K562 (cell line): ENCODE data around the gene HSBP1L1. TPM values are rescaled to one million over a fixed set of nuclear protein-coding genes. Genes with fewer than 3 reads are reported as not detected.

Experiments used
- ATAC-seq: fragments of 200-7000 bp; cut with Tn5 transposase; 3 replicates; pipeline ENCODE4 v1.9.1; 2020; ENCODE audit warnings: moderate library complexity
- BruUV-seq: library from RNA; stranded (reverse); fragments of 400-500 nt; replicated peaks from 2 replicates; lab custom pipeline; 2021; lab: Mats Ljungman, UMichigan
- CTCF ChIA-PET: fragments of 300-600 bp; formaldehyde crosslinking; extraction: SDS; loops from one replicate; lab custom pipeline; 2021; ENCODE audit warnings: low intra/inter-chr PET ratio; lab: Yijun Ruan, JAX
- POLR2A ChIA-PET: fragments of 300-600, 350-650 bp; sonication (Branson Sonifier 250); formaldehyde crosslinking; extraction: SDS; loops from one replicate; lab custom pipeline; 2021; ENCODE audit warnings: antibody characterized with exemption, inconsistent platforms; lab: Yijun Ruan, JAX
- DNase-seq, 4 experiments: peaks; one replicate each; pipeline versions ENCODE4 v3.0.0 to v3.0.0-alpha.2; 2011 to 2018; ENCODE audit warnings: low spot score in 3 of 4, mixed read lengths in 3 of 4; ENCODE audit errors: extremely low read depth in 1 of 4
- FAIRE-seq: peaks from 2 replicates; lab custom pipeline; 2011; peaks lifted over from hg19 to GRCh38; lab: Jason Lieb, UNC
- H2AFZ ChIP-seq: 2 replicates; pipeline ENCODE4 v1.6.0; 2011; ENCODE audit warnings: low read depth, low read length, control low read depth, inconsistent platforms
- H3K27ac ChIP-seq: fragments of 200-600 bp; 3 replicates; pipeline ENCODE4 v1.8.0; 2011; ENCODE audit warnings: low read depth, mild to moderate bottlenecking, control low read depth, inconsistent platforms, low read length, moderate library complexity, mixed read lengths; ENCODE audit errors: extremely low read depth
- H3K27me3 ChIP-seq, 2 experiments: fragments of 300-600 bp in 1 of 2; 2 replicates in 1 of 2; 3 replicates in 1 of 2; pipeline versions ENCODE4 v1.6.0 to v1.8.0; 2011; ENCODE audit warnings: inconsistent platforms in 2 of 2, low read length in 2 of 2, mild to moderate bottlenecking in 1 of 2, mixed read lengths in 1 of 2, moderate library complexity in 1 of 2; ENCODE audit not compliant: control insufficient read depth in 2 of 2, insufficient read depth in 2 of 2
- H3K36me3 ChIP-seq: fragments of 300-600 bp; 3 replicates; pipeline ENCODE4 v1.8.0; 2011; ENCODE audit warnings: mild to moderate bottlenecking, low read length, inconsistent platforms; ENCODE audit not compliant: control insufficient read depth, insufficient read depth
- H3K4me1 ChIP-seq, 2 experiments: fragments of 200-600 bp in 1 of 2; replicated peaks in 1 of 2; 2 replicates in 1 of 2; 3 replicates in 1 of 2; pipeline versions ENCODE4 v1.5.1 to v1.8.0; 2011; ENCODE audit warnings: inconsistent platforms in 2 of 2, low read length in 2 of 2, mild to moderate bottlenecking in 1 of 2, mixed read lengths in 1 of 2, moderate library complexity in 1 of 2; ENCODE audit not compliant: control insufficient read depth in 2 of 2, insufficient read depth in 2 of 2
- H3K4me2 ChIP-seq: 2 replicates; pipeline ENCODE4 v1.6.1; 2011; ENCODE audit warnings: low read length, control low read depth, inconsistent platforms, mixed read lengths; ENCODE audit not compliant: insufficient read depth
- H3K4me3 ChIP-seq: fragments of 200-600 bp; sonication (generic), shearing (Covaris generic); 2 replicates; pipeline ENCODE4 v1.5.1; 2016; ENCODE audit warnings: control low read depth, inconsistent platforms
- H3K79me2 ChIP-seq: fragments of 200-600 bp; 3 replicates; pipeline ENCODE4 v1.8.0; 2011; ENCODE audit warnings: low read length, inconsistent platforms; ENCODE audit not compliant: control insufficient read depth, insufficient read depth
- H3K9ac ChIP-seq, 2 experiments: 2 replicates each; pipeline versions ENCODE4 v1.6.0 to v1.6.1; 2011; ENCODE audit warnings: low read depth in 2 of 2, low read length in 2 of 2, control low read depth in 1 of 2, inconsistent platforms in 1 of 2, mild to moderate bottlenecking in 1 of 2, mixed read lengths in 1 of 2; ENCODE audit not compliant: insufficient read depth in 1 of 2
- H3K9me1 ChIP-seq: one replicate; pipeline ENCODE4 v1.6.0; 2011; ENCODE audit warnings: inconsistent platforms, mild to moderate bottlenecking, low read length, moderate library complexity; ENCODE audit not compliant: control insufficient read depth, insufficient read depth
- H3K9me3 ChIP-seq: replicated peaks from 2 replicates; pipeline ENCODE4 v1.5.1; 2011; ENCODE audit warnings: low read depth, low read length, inconsistent platforms; ENCODE audit not compliant: control insufficient read depth, insufficient read depth
- H4K20me1 ChIP-seq: replicated peaks from 2 replicates; pipeline ENCODE4 v1.6.1; 2011; ENCODE audit warnings: low read length, inconsistent platforms, mixed read lengths; ENCODE audit not compliant: control insufficient read depth, insufficient read depth
- CEBPB ChIP-seq: fragments of 450-650 bp; IDR thresholded peaks from 2 replicates; pipeline ENCODE4 v1.6.1; 2016; ENCODE audit warnings: missing genetic modification characterization, missing compliant biosample characterization
- ETV1 ChIP-seq: fragments of 450-650 bp; conservative IDR thresholded peaks from 2 replicates; pipeline ENCODE4 v1.6.1; 2016; ENCODE audit warnings: missing genetic modification characterization, control low read depth, low read depth, missing compliant biosample characterization
- GTF3C2 ChIP-seq: IDR thresholded peaks from 3 replicates; pipeline ENCODE4 v1.6.1; 2011; ENCODE audit warnings: borderline replicate concordance, mild to moderate bottlenecking, moderate library complexity; ENCODE audit not compliant: insufficient read length; ENCODE audit errors: extremely low read depth
- NR2C1 ChIP-seq, 2 experiments: fragments of 450-650 bp; IDR thresholded peaks; 2 replicates each; pipeline ENCODE4 v1.6.1; 2017; ENCODE audit warnings: mild to moderate bottlenecking in 2 of 2, antibody characterized with exemption in 1 of 2, inconsistent platforms in 1 of 2, missing compliant biosample characterization in 1 of 2, missing genetic modification characterization in 1 of 2
- ZFX ChIP-seq: sonication (generic); formaldehyde crosslinking; IDR thresholded peaks from 2 replicates; pipeline ENCODE4 v1.8.0; 2022; ENCODE audit warnings: mild to moderate bottlenecking, missing genetic modification reagents, moderate library complexity
- ZNF408 ChIP-seq: fragments of 250-450 bp; sonication (Bioruptor Pico); IDR thresholded peaks from 2 replicates; pipeline ENCODE4 v1.4.0; 2020; ENCODE audit warnings: low read depth, mild to moderate bottlenecking, moderate library complexity
- WGBS: fragments of 100-300 bp; shearing (Covaris generic); methylation state at CpG from one replicate; pipeline ENCODE4 v1.1.6; 2016; ENCODE audit warnings: low coverage, mixed read lengths; ENCODE audit not compliant: insufficient coverage; ENCODE audit errors: missing lambda C conversion rate; 5-methylcytosine and 5-hydroxymethylcytosine counted together
- in situ Hi-C: fragments of 300-500 bp; cut with MboI; formaldehyde crosslinking; loops from 4 replicates; pipeline ENCODE4 v1.15.0; 2018; ENCODE audit warnings: inconsistent platforms, mixed read lengths
- intact Hi-C: fragments of 100-400 bp; cut with micrococcal nuclease; formaldehyde crosslinking; loops from 2 replicates; pipeline ENCODE4 v1.14.2; 2022
- polyA plus RNA-seq, 8 experiments: library from polyadenylated mRNA; depleted of rRNA in 4 of 8; stranded (reverse) in 5 of 8; unstranded in 3 of 8; fragments of >200 nt; fragmentation: Nextera tagmentation in 2 of 8; fragmentation: Illumina TruSeq in 1 of 8; extraction: Ambion mirVana in 2 of 8; extraction: Trizol in 1 of 8; gene quantifications; 2 replicates each; pipeline versions ENCODE4 v1.2.1 to v1.2.3, GENCODE V29; 2011 to 2014; ENCODE audit warnings: inconsistent platforms in 1 of 8, missing spikeins in 1 of 8
- total RNA-seq, 7 experiments: library from RNA; depleted of rRNA in 6 of 7; stranded (reverse); fragments of >200 nt in 6 of 7; fragmentation: Illumina TruSeq in 2 of 7; extraction: Trizol in 2 of 7; gene quantifications; 2 replicates each; pipeline versions ENCODE4 v1.2.1 to v1.2.3, GENCODE V29; 2011 to 2021; ENCODE audit warnings: low replicate concordance in 1 of 7
- TF ChIP-seq, protein P1 (sequence below): sonication (generic); formaldehyde crosslinking; IDR thresholded peaks from 2 replicates; pipeline ENCODE4 v1.8.1; 2023; ENCODE audit warnings: missing genetic modification reagents, mild to moderate bottlenecking, borderline replicate concordance
- TF ChIP-seq, protein P2 (sequence below): sonication (generic); formaldehyde crosslinking; IDR thresholded peaks from 2 replicates; pipeline ENCODE4 v1.8.0; 2023; ENCODE audit warnings: mild to moderate bottlenecking, missing genetic modification reagents

HSBP1L1 gene
- total and polyA plus RNA-seq, 9 of the 15 experiments (the other 6 are each of a cell fraction or from before 2014, with no cell fraction given): 0.24 to 0.36 TPM; not detected in 7

- no peak for TF ChIP-seq GTF3C2
These were observed 47.1 kb upstream of the HSBP1L1 start (continued) for GRCh38 chr18:79917169-79917852.

- no TSS peak for BruUV-seq
- in situ Hi-C loops: no loop called here
- Histone ChIP-seq H3K27me3 (no peaks in the 10 kb centered on the region), H3K79me2 (no peaks in the 10 kb centered on the region), H4K20me1 (no peaks in the 10 kb centered on the region), H3K4me3 (no peak overlapping the region), H3K36me3 (no peaks in the 10 kb centered on the region), H3K9ac (no peak overlapping the region), H3K9me1 (no peaks in the 10 kb centered on the region), H3K9me3 (0 out of 2 replicates have a peak, but pooled peaks cover 1% of the 10 kb centered on the region), H3K27ac (no peak overlapping the region), H3K4me2 (no peak overlapping the region), H2AFZ (no peak overlapping the region), H3K4me1 (no peaks in the 10 kb centered on the region; a peak in 1 of 5 replicates)
- POLR2A ChIA-PET: interaction anchor here (0.7 kb wide), 1 partner anchor 25 kb away, joined by 4 read pairs; no protein-coding TSS in a partner anchor
- no peak for FAIRE-seq
- intact Hi-C loops: no loop called here
- ATAC-seq: no peak
- CTCF ChIA-PET: no interaction called here
- no peak for DNase-seq
- WGBS: 68% methylated on average over 5 of the region's 25 CpGs
- TF ChIP-seq NR2C1 (IDR thresholded peaks at IDR 0.05) (no peak), NR2C1 (tag; IDR thresholded peaks at IDR 0.05) (no peak), CEBPB (tag) (no peak), ETV1 (no peak), ZFX (CRISPR knock-in tag) (no peak), ZNF408 (CRISPR knock-in tag) (no peak)
- TF ChIP-seq, protein P1, sequence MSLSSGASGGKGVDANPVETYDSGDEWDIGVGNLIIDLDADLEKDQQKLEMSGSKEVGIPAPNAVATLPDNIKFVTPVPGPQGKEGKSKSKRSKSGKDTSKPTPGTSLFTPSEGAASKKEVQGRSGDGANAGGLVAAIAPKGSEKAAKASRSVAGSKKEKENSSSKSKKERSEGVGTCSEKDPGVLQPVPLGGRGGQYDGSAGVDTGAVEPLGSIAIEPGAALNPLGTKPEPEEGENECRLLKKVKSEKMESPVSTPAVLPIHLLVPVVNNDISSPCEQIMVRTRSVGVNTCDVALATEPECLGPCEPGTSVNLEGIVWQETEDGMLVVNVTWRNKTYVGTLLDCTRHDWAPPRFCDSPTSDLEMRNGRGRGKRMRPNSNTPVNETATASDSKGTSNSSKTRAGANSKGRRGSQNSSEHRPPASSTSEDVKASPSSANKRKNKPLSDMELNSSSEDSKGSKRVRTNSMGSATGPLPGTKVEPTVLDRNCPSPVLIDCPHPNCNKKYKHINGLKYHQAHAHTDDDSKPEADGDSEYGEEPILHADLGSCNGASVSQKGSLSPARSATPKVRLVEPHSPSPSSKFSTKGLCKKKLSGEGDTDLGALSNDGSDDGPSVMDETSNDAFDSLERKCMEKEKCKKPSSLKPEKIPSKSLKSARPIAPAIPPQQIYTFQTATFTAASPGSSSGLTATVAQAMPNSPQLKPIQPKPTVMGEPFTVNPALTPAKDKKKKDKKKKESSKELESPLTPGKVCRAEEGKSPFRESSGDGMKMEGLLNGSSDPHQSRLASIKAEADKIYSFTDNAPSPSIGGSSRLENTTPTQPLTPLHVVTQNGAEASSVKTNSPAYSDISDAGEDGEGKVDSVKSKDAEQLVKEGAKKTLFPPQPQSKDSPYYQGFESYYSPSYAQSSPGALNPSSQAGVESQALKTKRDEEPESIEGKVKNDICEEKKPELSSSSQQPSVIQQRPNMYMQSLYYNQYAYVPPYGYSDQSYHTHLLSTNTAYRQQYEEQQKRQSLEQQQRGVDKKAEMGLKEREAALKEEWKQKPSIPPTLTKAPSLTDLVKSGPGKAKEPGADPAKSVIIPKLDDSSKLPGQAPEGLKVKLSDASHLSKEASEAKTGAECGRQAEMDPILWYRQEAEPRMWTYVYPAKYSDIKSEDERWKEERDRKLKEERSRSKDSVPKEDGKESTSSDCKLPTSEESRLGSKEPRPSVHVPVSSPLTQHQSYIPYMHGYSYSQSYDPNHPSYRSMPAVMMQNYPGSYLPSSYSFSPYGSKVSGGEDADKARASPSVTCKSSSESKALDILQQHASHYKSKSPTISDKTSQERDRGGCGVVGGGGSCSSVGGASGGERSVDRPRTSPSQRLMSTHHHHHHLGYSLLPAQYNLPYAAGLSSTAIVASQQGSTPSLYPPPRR (CRISPR knock-in tag): no peak
- TF ChIP-seq, protein P2, sequence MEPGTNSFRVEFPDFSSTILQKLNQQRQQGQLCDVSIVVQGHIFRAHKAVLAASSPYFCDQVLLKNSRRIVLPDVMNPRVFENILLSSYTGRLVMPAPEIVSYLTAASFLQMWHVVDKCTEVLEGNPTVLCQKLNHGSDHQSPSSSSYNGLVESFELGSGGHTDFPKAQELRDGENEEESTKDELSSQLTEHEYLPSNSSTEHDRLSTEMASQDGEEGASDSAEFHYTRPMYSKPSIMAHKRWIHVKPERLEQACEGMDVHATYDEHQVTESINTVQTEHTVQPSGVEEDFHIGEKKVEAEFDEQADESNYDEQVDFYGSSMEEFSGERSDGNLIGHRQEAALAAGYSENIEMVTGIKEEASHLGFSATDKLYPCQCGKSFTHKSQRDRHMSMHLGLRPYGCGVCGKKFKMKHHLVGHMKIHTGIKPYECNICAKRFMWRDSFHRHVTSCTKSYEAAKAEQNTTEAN: no peak
These were observed 46.4 kb upstream of the HSBP1L1 start for GRCh38 chr18:79917853-79918614.
